ENCODE measurements around the gene SUCLG1.

SUCLG1 gene

GRCh38 chr2:84486441-84487115 is 27.5 kb upstream of the SUCLG1 start:
- no peak for DNase-seq
- Histone ChIP-seq H3K27me3 (ENCODE audit: insufficient read depth, low read depth, severe bottlenecking) (no peaks in the 10 kb centered on the region), H3K9me3 (ENCODE audit: severe bottlenecking) (no peaks in the 10 kb centered on the region), H3K36me3 (no peaks in the 10 kb centered on the region), H3K4me3 (ENCODE audit: low read depth, low read length) (no peak overlapping the region), H3K27ac (no peak overlapping the region)
- TF ChIP-seq CTCF (IDR thresholded peaks at IDR 0.05; ENCODE audit: low read depth, low read length): no peak

GRCh38 chr2:84483320-84483719 is 24.2 kb upstream of the SUCLG1 start:
- peaks cover 5% of the 10 kb centered on the region for H3K9me3 ChIP-seq (ENCODE audit: severe bottlenecking)
- no peaks in the 10 kb centered on the region for H3K27me3 ChIP-seq (ENCODE audit: insufficient read depth, low read depth, severe bottlenecking)
- H3K27ac ChIP-seq: no peak overlapping the region
- no peak for TF ChIP-seq CTCF (IDR thresholded peaks at IDR 0.05; ENCODE audit: low read depth, low read length)
- no peaks in the 10 kb centered on the region for H3K36me3 ChIP-seq
- no peak overlapping the region for H3K4me3 ChIP-seq (ENCODE audit: low read depth, low read length)
- no peak for DNase-seq

GRCh38 chr2:84482603-84483002 is 23.5 kb upstream of the SUCLG1 start:
- H3K4me3 ChIP-seq (ENCODE audit: low read depth, low read length): no peak overlapping the region
- no peak overlapping the region for H3K27ac ChIP-seq
- no peak for DNase-seq
- no peak for TF ChIP-seq CTCF (IDR thresholded peaks at IDR 0.05; ENCODE audit: low read depth, low read length)
- H3K27me3 ChIP-seq (ENCODE audit: insufficient read depth, low read depth, severe bottlenecking): no peaks in the 10 kb centered on the region
- peaks cover 7% of the 10 kb centered on the region for H3K9me3 ChIP-seq (ENCODE audit: severe bottlenecking)
- no peaks in the 10 kb centered on the region for H3K36me3 ChIP-seq

GRCh38 chr2:84481702-84482101 is 22.6 kb upstream of the SUCLG1 start:
- TF ChIP-seq CTCF (IDR thresholded peaks at IDR 0.05; ENCODE audit: low read depth, low read length): no peak
- no peak for DNase-seq
- no peak overlapping the region for H3K27ac ChIP-seq
- H3K27me3 ChIP-seq (ENCODE audit: insufficient read depth, low read depth, severe bottlenecking): no peaks in the 10 kb centered on the region
- peaks cover 4% of the 10 kb centered on the region; the same call in 1 of the 2 replicates for H3K36me3 ChIP-seq
- peaks cover 16% of the 10 kb centered on the region for H3K9me3 ChIP-seq (ENCODE audit: severe bottlenecking)
- no peak overlapping the region for H3K4me3 ChIP-seq (ENCODE audit: low read depth, low read length)

GRCh38 chr2:84478867-84479266 is 19.8 kb upstream of the SUCLG1 start:
- peaks cover 29% of the 10 kb centered on the region for H3K9me3 ChIP-seq (ENCODE audit: severe bottlenecking)
- no peak overlapping the region for H3K4me3 ChIP-seq (ENCODE audit: low read depth, low read length)
- H3K36me3 ChIP-seq: peaks cover 4% of the 10 kb centered on the region; the same call in 1 of the 2 replicates
- no peak for DNase-seq
- TF ChIP-seq CTCF (IDR thresholded peaks at IDR 0.05; ENCODE audit: low read depth, low read length): no peak
- no peaks in the 10 kb centered on the region for H3K27me3 ChIP-seq (ENCODE audit: insufficient read depth, low read depth, severe bottlenecking)
- H3K27ac ChIP-seq: 0 out of 2 replicates have a peak overlapping the region, but pooled peaks have one; percentile 12

- Histone ChIP-seq H3K36me3 (peaks cover 4% of the 10 kb centered on the region; the same call in 1 of the 2 replicates), H3K27me3 (ENCODE audit: insufficient read depth, low read depth, severe bottlenecking) (no peaks in the 10 kb centered on the region), H3K4me3 (ENCODE audit: low read depth, low read length) (no peak overlapping the region), H3K9me3 (ENCODE audit: severe bottlenecking) (peaks cover 29% of the 10 kb centered on the region), H3K27ac (peak overlapping the region; percentile 74)
- no peak for TF ChIP-seq CTCF (IDR thresholded peaks at IDR 0.05; ENCODE audit: low read depth, low read length)
- peak; percentile 69 for DNase-seq
These were observed 18.8 kb upstream of the SUCLG1 start for GRCh38 chr2:84477886-84478285.
